Liver (tissue), 3 donors: ENCODE results near the gene HOXA4.

Source experiments
- CTCF ChIP-seq: fragments of 150-350 bp; IDR thresholded peaks from 2 replicates; pipeline ENCODE4 v1.5.1; 2017; ENCODE audit warnings: improper control_type of control experiment, low read depth, low read length; ENCODE audit not compliant: missing input control
- GABPA ChIP-seq, 2 donors: IDR thresholded peaks in 1 of 2; conservative IDR thresholded peaks in 1 of 2; 2 replicates each; pipeline ENCODE4 v1.6.1; 2016; ENCODE audit warnings: antibody characterized with exemption in 2 of 2, mild to moderate bottlenecking in 1 of 2, moderate library complexity in 1 of 2
- MAX ChIP-seq: IDR thresholded peaks from 2 replicates; pipeline ENCODE4 v1.6.1; 2016; ENCODE audit warnings: antibody characterized with exemption
- RAD21 ChIP-seq, 2 donors: IDR thresholded peaks; 2 replicates each; pipeline ENCODE4 v1.6.1; 2016; ENCODE audit warnings: antibody characterized with exemption in 2 of 2, mild to moderate bottlenecking in 2 of 2
- RXRA ChIP-seq, 2 donors: IDR thresholded peaks; 2 replicates each; pipeline ENCODE4 v1.6.1; 2017 to 2018; ENCODE audit warnings: antibody characterized with exemption in 2 of 2, mild to moderate bottlenecking in 1 of 2
- SP1 ChIP-seq: IDR thresholded peaks from 2 replicates; pipeline ENCODE4 v1.6.1; 2018; ENCODE audit warnings: antibody characterized with exemption, mild to moderate bottlenecking
- TAF1 ChIP-seq: conservative IDR thresholded peaks from 2 replicates; pipeline ENCODE4 v1.6.1; 2016; ENCODE audit warnings: antibody characterized with exemption, mild to moderate bottlenecking
- YY1 ChIP-seq: IDR thresholded peaks from 2 replicates; pipeline ENCODE4 v1.6.1; 2016; ENCODE audit warnings: antibody characterized with exemption, mild to moderate bottlenecking
- ZBTB33 ChIP-seq: IDR thresholded peaks from 2 replicates; pipeline ENCODE4 v1.6.1; 2016; ENCODE audit warnings: antibody characterized with exemption
- donor health status: healthy.
- donor health status: healthy.

- TF ChIP-seq MAX = no peak
- no peak for TF ChIP-seq CTCF
- no peak for TF ChIP-seq SP1
- TF ChIP-seq YY1 = no peak
- TF ChIP-seq TAF1 = no peak
- no peak for TF ChIP-seq RXRA (IDR thresholded peaks at IDR 0.05)
- TF ChIP-seq RAD21 (IDR thresholded peaks at IDR 0.05) = no peak
- no peak for TF ChIP-seq ZBTB33
- no peak for TF ChIP-seq GABPA (IDR thresholded peaks at IDR 0.05 in 1 of 2, conservative IDR thresholded peaks at IDR 0.05 in 1 of 2)
These were observed 12.0 kb upstream of the HOXA4 start for GRCh38 chr7:27142580-27143022.
